ENCODE results near the gene MCFD2. TPM values are rescaled to one million over a fixed set of nuclear protein-coding genes. Genes with fewer than 3 reads are reported as not detected.

The MCFD2 gene
- total RNA-seq, 3 donors from 2014 or later (not counting 1 experiment from before 2014, with no cell fraction given): 24.5 to 38.4 (median 34.8) TPM

- Mint-ChIP-seq H3K27me3 (ENCODE audit: low read depth in 2 of 2) (peaks cover 0 to 6% of the 10 kb centered on the region in 2 donors), H3K4me3 (no peak overlapping the region), H3K27ac (no peak overlapping the region), H3K36me3 (no peaks in the 10 kb centered on the region), H3K9me3 (peaks cover 0 to 3% of the 10 kb centered on the region in 2 donors), H3K4me1 (peaks cover 14 to 18% of the 10 kb centered on the region in 2 donors)
- peaks cover 4% of the 10 kb centered on the region for H3K4me1 ChIP-seq (ENCODE audit: control insufficient read depth, insufficient read depth, low read length)
- no peaks in the 10 kb centered on the region for H3K27me3 ChIP-seq (ENCODE audit: control insufficient read depth, insufficient read depth, low read length)
- no peak for ATAC-seq
- 98% methylated on average over 2 of the region's 2 CpGs for WGBS (ENCODE audit: insufficient coverage)
- no peak overlapping the region for H3K4me3 ChIP-seq (ENCODE audit: low read length)
- H3K27ac ChIP-seq (ENCODE audit: low read length): no peak overlapping the region
- TF ChIP-seq, protein P1, sequence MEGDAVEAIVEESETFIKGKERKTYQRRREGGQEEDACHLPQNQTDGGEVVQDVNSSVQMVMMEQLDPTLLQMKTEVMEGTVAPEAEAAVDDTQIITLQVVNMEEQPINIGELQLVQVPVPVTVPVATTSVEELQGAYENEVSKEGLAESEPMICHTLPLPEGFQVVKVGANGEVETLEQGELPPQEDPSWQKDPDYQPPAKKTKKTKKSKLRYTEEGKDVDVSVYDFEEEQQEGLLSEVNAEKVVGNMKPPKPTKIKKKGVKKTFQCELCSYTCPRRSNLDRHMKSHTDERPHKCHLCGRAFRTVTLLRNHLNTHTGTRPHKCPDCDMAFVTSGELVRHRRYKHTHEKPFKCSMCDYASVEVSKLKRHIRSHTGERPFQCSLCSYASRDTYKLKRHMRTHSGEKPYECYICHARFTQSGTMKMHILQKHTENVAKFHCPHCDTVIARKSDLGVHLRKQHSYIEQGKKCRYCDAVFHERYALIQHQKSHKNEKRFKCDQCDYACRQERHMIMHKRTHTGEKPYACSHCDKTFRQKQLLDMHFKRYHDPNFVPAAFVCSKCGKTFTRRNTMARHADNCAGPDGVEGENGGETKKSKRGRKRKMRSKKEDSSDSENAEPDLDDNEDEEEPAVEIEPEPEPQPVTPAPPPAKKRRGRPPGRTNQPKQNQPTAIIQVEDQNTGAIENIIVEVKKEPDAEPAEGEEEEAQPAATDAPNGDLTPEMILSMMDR (IDR thresholded peaks at IDR 0.05): no peak
- H3K36me3 ChIP-seq (ENCODE audit: control insufficient read depth, insufficient read depth, low read length): no peaks in the 10 kb centered on the region
- peaks cover 21% of the 10 kb centered on the region for H3K9me3 ChIP-seq (ENCODE audit: control insufficient read depth, insufficient read depth, low read length)
- intact Hi-C loops (cut with micrococcal nuclease): no loop called here
- no peak for DNase-seq
Observed at GRCh38 chr2:46862514-46862913, 53.1 kb downstream of the MCFD2 start.

DNA sequence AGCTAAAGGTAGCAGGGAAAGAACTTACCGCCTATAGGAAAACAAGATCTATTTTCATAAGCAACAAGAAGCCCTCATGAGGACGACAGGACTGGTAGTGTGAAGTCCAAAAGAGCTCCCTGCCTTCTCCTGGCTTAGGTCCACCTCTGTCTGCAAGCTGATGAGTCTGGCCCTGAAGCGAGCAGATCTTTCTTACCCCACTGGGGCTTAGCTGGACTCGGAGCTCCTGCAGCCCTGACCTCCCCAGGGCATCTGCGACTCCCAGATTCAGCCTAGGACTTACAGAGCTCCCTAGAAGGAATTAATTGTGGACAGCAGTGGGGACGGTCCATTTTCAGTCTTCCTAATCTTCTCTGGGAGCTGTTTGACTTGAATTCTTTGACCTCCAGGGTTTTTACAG is 53.7 kb downstream of the MCFD2 start:
- peaks cover 21% of the 10 kb centered on the region for H3K9me3 ChIP-seq (ENCODE audit: control insufficient read depth, insufficient read depth, low read length)
- no peak for ATAC-seq
- intact Hi-C loops (cut with micrococcal nuclease): no loop called here
- Mint-ChIP-seq H3K4me3 (no peak overlapping the region), H3K9me3 (peaks cover 0 to 3% of the 10 kb centered on the region in 2 donors), H3K27ac (no peak overlapping the region), H3K4me1 (peaks cover 14 to 17% of the 10 kb centered on the region in 2 donors), H3K36me3 (no peaks in the 10 kb centered on the region), H3K27me3 (ENCODE audit: low read depth in 2 of 2) (peaks cover 0 to 6% of the 10 kb centered on the region in 2 donors)
- H3K27ac ChIP-seq (ENCODE audit: low read length): no peak overlapping the region
- H3K4me1 ChIP-seq (ENCODE audit: control insufficient read depth, insufficient read depth, low read length): peaks cover 4% of the 10 kb centered on the region
- no peaks in the 10 kb centered on the region for H3K27me3 ChIP-seq (ENCODE audit: control insufficient read depth, insufficient read depth, low read length)
- H3K36me3 ChIP-seq (ENCODE audit: control insufficient read depth, insufficient read depth, low read length): no peaks in the 10 kb centered on the region
- no peak for DNase-seq
- WGBS (ENCODE audit: insufficient coverage): 85% methylated on average over 6 of the region's 6 CpGs
- no peak overlapping the region for H3K4me3 ChIP-seq (ENCODE audit: low read length)
- TF ChIP-seq, protein P1 (IDR thresholded peaks at IDR 0.05): no peak

GRCh38 chr2:46859482-46859881 is 56.1 kb downstream of the MCFD2 start:
- Histone ChIP-seq H3K36me3 (ENCODE audit: control insufficient read depth, insufficient read depth, low read length) (no peaks in the 10 kb centered on the region), H3K9me3 (ENCODE audit: control insufficient read depth, insufficient read depth, low read length) (peaks cover 6% of the 10 kb centered on the region), H3K4me1 (ENCODE audit: control insufficient read depth, insufficient read depth, low read length) (peaks cover 4% of the 10 kb centered on the region), H3K4me3 (ENCODE audit: low read length) (no peak overlapping the region), H3K27ac (ENCODE audit: low read length) (no peak overlapping the region), H3K27me3 (ENCODE audit: control insufficient read depth, insufficient read depth, low read length) (no peaks in the 10 kb centered on the region)
- 89% methylated on average over 9 of the region's 9 CpGs for WGBS (ENCODE audit: insufficient coverage)
- intact Hi-C loops (cut with micrococcal nuclease): no loop called here
- TF ChIP-seq, protein P1 (IDR thresholded peaks at IDR 0.05): no peak
- Mint-ChIP-seq H3K4me3 (no peak overlapping the region), H3K27me3 (ENCODE audit: low read depth in 2 of 2) (peaks cover 0 to 6% of the 10 kb centered on the region in 2 donors), H3K27ac (no peak overlapping the region), H3K36me3 (no peaks in the 10 kb centered on the region), H3K4me1 (peaks cover 12 to 14% of the 10 kb centered on the region in 2 donors), H3K9me3 (no peaks in the 10 kb centered on the region)
- ATAC-seq (no peak), DNase-seq (no peak)

DNA sequence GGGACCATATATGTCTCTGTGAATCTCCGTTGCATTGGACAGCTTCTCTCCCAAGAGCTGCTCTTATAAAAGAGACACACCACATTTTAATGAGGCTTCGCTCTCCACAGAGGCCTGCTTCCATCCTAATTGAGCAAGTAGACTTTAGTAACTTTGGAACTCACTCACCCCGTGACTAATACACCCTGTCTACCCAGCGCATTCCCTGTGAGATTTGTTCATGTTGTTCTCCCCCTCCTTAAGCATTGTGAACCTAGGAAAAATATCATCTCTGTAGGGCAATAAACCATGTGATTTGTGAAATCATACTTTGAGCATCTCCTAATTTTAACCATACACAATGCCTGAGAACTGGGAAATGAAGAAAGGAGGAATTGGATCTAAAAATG is 56.9 kb downstream of the MCFD2 start:
- ATAC-seq (no peak), DNase-seq (no peak)
- Mint-ChIP-seq H3K36me3 (no peaks in the 10 kb centered on the region), H3K4me3 (no peak overlapping the region), H3K9me3 (no peaks in the 10 kb centered on the region), H3K27ac (no peak overlapping the region), H3K27me3 (ENCODE audit: low read depth in 2 of 2) (peaks cover 0 to 6% of the 10 kb centered on the region in 2 donors), H3K4me1 (peaks cover 12 to 14% of the 10 kb centered on the region in 2 donors)
- Histone ChIP-seq H3K27me3 (ENCODE audit: control insufficient read depth, insufficient read depth, low read length) (no peaks in the 10 kb centered on the region), H3K4me1 (ENCODE audit: control insufficient read depth, insufficient read depth, low read length) (peaks cover 4% of the 10 kb centered on the region), H3K36me3 (ENCODE audit: control insufficient read depth, insufficient read depth, low read length) (no peaks in the 10 kb centered on the region), H3K27ac (ENCODE audit: low read length) (no peak overlapping the region), H3K9me3 (ENCODE audit: control insufficient read depth, insufficient read depth, low read length) (no peaks in the 10 kb centered on the region), H3K4me3 (ENCODE audit: low read length) (no peak overlapping the region)
- TF ChIP-seq, protein P1 (IDR thresholded peaks at IDR 0.05): no peak
- intact Hi-C loops (cut with micrococcal nuclease): no loop called here
- 73% methylated on average over 4 of the region's 4 CpGs for WGBS (ENCODE audit: insufficient coverage)
